ENCODE data around the gene ZNF302.

DNA sequence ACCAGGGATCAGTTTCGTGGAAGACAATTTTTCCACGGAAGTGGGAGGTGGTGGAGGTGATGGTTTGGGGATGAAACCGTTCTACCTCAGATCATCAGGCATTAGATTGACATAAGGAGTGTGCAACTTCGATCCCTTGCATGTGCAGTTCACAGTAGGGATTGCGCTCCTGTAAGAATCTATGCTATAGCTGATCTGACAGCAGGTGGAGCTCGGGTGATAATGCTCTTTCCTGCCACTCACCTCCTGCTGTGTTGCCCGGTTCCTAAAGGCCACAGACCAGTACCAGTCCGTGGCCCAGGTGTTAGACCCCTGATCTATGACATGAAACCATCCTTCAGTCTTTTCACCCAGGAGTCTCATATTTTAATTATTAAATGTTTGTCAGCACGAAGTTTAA is 4.0 kb downstream of the ZNF302 start:
- TF ChIP-seq POLR2AphosphoS5 (IDR thresholded peaks at IDR 0.05; ENCODE audit: low read depth, low read length) (no peak), POLR2A (IDR thresholded peaks at IDR 0.05; ENCODE audit: low read depth, low read length) (no peak), TAF1 (IDR thresholded peaks at IDR 0.05; ENCODE audit: borderline replicate concordance, low read depth, low read length) (no peak)
